ENCODE results near the gene SGO2.
"Not testable (repeated sequence)": the region's sequence is repeated elsewhere in the genome, so short reads cannot be mapped to it uniquely, and the experiment has no call there.

The SGO2 gene

GRCh38 chr2:200538139-200538538, 12.1 kb downstream of the SGO2 start:
- DNase-seq (ENCODE audit: low spot score), result no peak
- H3K27me3 ChIP-seq (ENCODE audit: control insufficient read depth in 3 of 3, insufficient read depth in 3 of 3, low read depth in 1 of 3, low read length in 3 of 3), result no peaks in the 10 kb centered on the region
- H3K27ac ChIP-seq (replicated peaks; ENCODE audit: low read length), result no peak overlapping the region
- H2AK5ac ChIP-seq (ENCODE audit: low read depth, low read length), result no peak overlapping the region
- H2BK15ac ChIP-seq (ENCODE audit: low read length), result no peak overlapping the region
- H3K9ac ChIP-seq (ENCODE audit: low read depth, low read length, poor library complexity), result no peak overlapping the region
- no peak overlapping the region for H2BK5ac ChIP-seq (ENCODE audit: low read length)
- no peak overlapping the region for H3K14ac ChIP-seq (ENCODE audit: low read length)
- no peak overlapping the region for H2BK120ac ChIP-seq (ENCODE audit: low read depth, low read length)
- no peak overlapping the region for H3K23ac ChIP-seq (ENCODE audit: low read depth, low read length, poor library complexity)
- H3K4me2 ChIP-seq (ENCODE audit: insufficient read depth, low read length, poor library complexity, severe bottlenecking), result no peak overlapping the region
- H4K8ac ChIP-seq (ENCODE audit: low read depth, low read length), result no peak overlapping the region
- no peak overlapping the region for H2BK12ac ChIP-seq (ENCODE audit: low read length)
- no peak overlapping the region for H4K91ac ChIP-seq (ENCODE audit: low read depth, low read length, poor library complexity)
- WGBS, 2 donors (ENCODE audit: extremely low coverage in 2 of 2, insufficient read length in 2 of 2, insufficient replicate concordance in 1 of 2), result no CpG with 5 or more reads among the region's 1 CpG
- no peak overlapping the region for H3K4ac ChIP-seq (ENCODE audit: low read length)
- peaks cover 8 to 14% of the 10 kb centered on the region in 2 donors for H3K9me3 ChIP-seq (replicated peaks in 1 of 2; ENCODE audit: control insufficient read depth in 2 of 2, insufficient read depth in 1 of 2, low read depth in 1 of 2, low read length in 2 of 2)
- H2AFZ ChIP-seq (ENCODE audit: low read length), result no peak overlapping the region
- H3K18ac ChIP-seq (ENCODE audit: low read length), result no peak overlapping the region
- H3K36me3 ChIP-seq (replicated peaks in 1 of 2; ENCODE audit: control insufficient read depth in 2 of 2, insufficient read depth in 2 of 2, low read length in 2 of 2), result peaks cover 12 to 96% of the 10 kb centered on the region in 2 donors
- no peaks in the 10 kb centered on the region for H3K4me1 ChIP-seq (ENCODE audit: control insufficient read depth in 2 of 2, insufficient read depth in 1 of 2, low read depth in 1 of 2, low read length in 2 of 2)
- H3K4me3 ChIP-seq (ENCODE audit: low read length in 2 of 2), result no peak overlapping the region
- no peaks in the 10 kb centered on the region for H3K79me1 ChIP-seq (ENCODE audit: low read depth, low read length)

- Histone ChIP-seq H3K23ac (ENCODE audit: low read depth, low read length, poor library complexity) (no peak overlapping the region), H4K91ac (ENCODE audit: low read depth, low read length, poor library complexity) (no peak overlapping the region), H3K14ac (ENCODE audit: low read length) (no peak overlapping the region), H3K9me3 (replicated peaks in 1 of 2; ENCODE audit: control insufficient read depth in 2 of 2, insufficient read depth in 1 of 2, low read depth in 1 of 2, low read length in 2 of 2) (peaks cover 8 to 21% of the 10 kb centered on the region in 2 donors), H3K4me2 (ENCODE audit: insufficient read depth, low read length, poor library complexity, severe bottlenecking) (no peak overlapping the region), H2BK5ac (ENCODE audit: low read length) (no peak overlapping the region), H2AFZ (ENCODE audit: low read length) (no peak overlapping the region), H3K4me3 (ENCODE audit: low read length in 2 of 2) (no peak overlapping the region), H3K4me1 (ENCODE audit: control insufficient read depth in 2 of 2, insufficient read depth in 1 of 2, low read depth in 1 of 2, low read length in 2 of 2) (no peaks in the 10 kb centered on the region), H3K27ac (replicated peaks; ENCODE audit: low read length) (no peak overlapping the region), H2BK15ac (ENCODE audit: low read length) (no peak overlapping the region), H3K18ac (ENCODE audit: low read length) (no peak overlapping the region), H3K9ac (ENCODE audit: low read depth, low read length, poor library complexity) (no peak overlapping the region), H3K79me1 (ENCODE audit: low read depth, low read length) (no peaks in the 10 kb centered on the region), H3K4ac (ENCODE audit: low read length) (no peak overlapping the region), H2AK5ac (ENCODE audit: low read depth, low read length) (no peak overlapping the region), H2BK12ac (ENCODE audit: low read length) (no peak overlapping the region), H3K27me3 (ENCODE audit: control insufficient read depth in 3 of 3, insufficient read depth in 3 of 3, low read depth in 1 of 3, low read length in 3 of 3) (no peaks in the 10 kb centered on the region), H4K8ac (ENCODE audit: low read depth, low read length) (no peak overlapping the region), H3K36me3 (replicated peaks in 1 of 2; ENCODE audit: control insufficient read depth in 2 of 2, insufficient read depth in 2 of 2, low read length in 2 of 2) (peaks cover 13 to 97% of the 10 kb centered on the region in 2 donors), H2BK120ac (ENCODE audit: low read depth, low read length) (no peak overlapping the region)
- no peak for DNase-seq (ENCODE audit: low spot score)
Observed at GRCh38 chr2:200540793-200541192, 14.8 kb downstream of the SGO2 start.

- not testable (repeated sequence) for H3K23ac ChIP-seq (ENCODE audit: low read depth, low read length, poor library complexity); H4K91ac ChIP-seq (ENCODE audit: low read depth, low read length, poor library complexity); DNase-seq (ENCODE audit: low spot score); H2BK12ac ChIP-seq (ENCODE audit: low read length); H3K27ac ChIP-seq (replicated peaks; ENCODE audit: low read length); H3K4ac ChIP-seq (ENCODE audit: low read length); H3K4me2 ChIP-seq (ENCODE audit: insufficient read depth, low read length, poor library complexity, severe bottlenecking); H3K18ac ChIP-seq (ENCODE audit: low read length); H3K14ac ChIP-seq (ENCODE audit: low read length); H3K9me3 ChIP-seq (replicated peaks in 1 of 2; ENCODE audit: control insufficient read depth in 2 of 2, insufficient read depth in 1 of 2, low read depth in 1 of 2, low read length in 2 of 2); H2AK5ac ChIP-seq (ENCODE audit: low read depth, low read length); H3K9ac ChIP-seq (ENCODE audit: low read depth, low read length, poor library complexity); H2BK5ac ChIP-seq (ENCODE audit: low read length); H3K4me3 ChIP-seq (ENCODE audit: low read length in 2 of 2); H2AFZ ChIP-seq (ENCODE audit: low read length); H2BK120ac ChIP-seq (ENCODE audit: low read depth, low read length); H4K8ac ChIP-seq (ENCODE audit: low read depth, low read length); H2BK15ac ChIP-seq (ENCODE audit: low read length); H3K79me1 ChIP-seq (ENCODE audit: low read depth, low read length); H3K27me3 ChIP-seq (ENCODE audit: control insufficient read depth in 3 of 3, insufficient read depth in 3 of 3, low read depth in 1 of 3, low read length in 3 of 3); H3K4me1 ChIP-seq (ENCODE audit: control insufficient read depth in 2 of 2, insufficient read depth in 1 of 2, low read depth in 1 of 2, low read length in 2 of 2)
- peaks cover 0 to 21% of the 10 kb centered on the region in 2 donors for H3K36me3 ChIP-seq (replicated peaks in 1 of 2; ENCODE audit: control insufficient read depth in 2 of 2, insufficient read depth in 2 of 2, low read length in 2 of 2)
- WGBS, 2 donors (ENCODE audit: extremely low coverage in 2 of 2, insufficient read length in 2 of 2, insufficient replicate concordance in 1 of 2), result no CpG with 5 or more reads among the region's 12 CpGs
Observed at GRCh38 chr2:200566596-200566995, 40.6 kb downstream of the SGO2 start.

GRCh38 chr2:200567932-200568331, 41.9 kb downstream of the SGO2 start:
- DNase-seq (ENCODE audit: low spot score), result no peak
- Histone ChIP-seq H3K4ac (ENCODE audit: low read length) (no peak overlapping the region), H2BK15ac (ENCODE audit: low read length) (no peak overlapping the region), H2AK5ac (ENCODE audit: low read depth, low read length) (no peak overlapping the region), H3K27ac (replicated peaks; ENCODE audit: low read length) (no peak overlapping the region), H3K9ac (ENCODE audit: low read depth, low read length, poor library complexity) (no peak overlapping the region), H3K18ac (ENCODE audit: low read length) (no peak overlapping the region), H3K4me3 (ENCODE audit: low read length in 2 of 2) (no peak overlapping the region), H3K4me2 (ENCODE audit: insufficient read depth, low read length, poor library complexity, severe bottlenecking) (no peak overlapping the region), H3K23ac (ENCODE audit: low read depth, low read length, poor library complexity) (no peak overlapping the region), H4K91ac (ENCODE audit: low read depth, low read length, poor library complexity) (no peak overlapping the region), H3K79me1 (ENCODE audit: low read depth, low read length) (peaks cover 2% of the 10 kb centered on the region), H2BK5ac (ENCODE audit: low read length) (no peak overlapping the region), H2AFZ (ENCODE audit: low read length) (no peak overlapping the region), H3K14ac (ENCODE audit: low read length) (no peak overlapping the region), H2BK120ac (ENCODE audit: low read depth, low read length) (no peak overlapping the region), H3K36me3 (replicated peaks in 1 of 2; ENCODE audit: control insufficient read depth in 2 of 2, insufficient read depth in 2 of 2, low read length in 2 of 2) (peaks cover 0 to 34% of the 10 kb centered on the region in 2 donors), H3K9me3 (replicated peaks in 1 of 2; ENCODE audit: control insufficient read depth in 2 of 2, insufficient read depth in 1 of 2, low read depth in 1 of 2, low read length in 2 of 2) (peaks cover 4 to 8% of the 10 kb centered on the region in 2 donors), H3K4me1 (ENCODE audit: control insufficient read depth in 2 of 2, insufficient read depth in 1 of 2, low read depth in 1 of 2, low read length in 2 of 2) (no peaks in the 10 kb centered on the region), H3K27me3 (ENCODE audit: control insufficient read depth in 3 of 3, insufficient read depth in 3 of 3, low read depth in 1 of 3, low read length in 3 of 3) (no peaks in the 10 kb centered on the region), H2BK12ac (ENCODE audit: low read length) (no peak overlapping the region), H4K8ac (ENCODE audit: low read depth, low read length) (no peak overlapping the region)
- WGBS, 2 donors (ENCODE audit: extremely low coverage in 2 of 2, insufficient read length in 2 of 2, insufficient replicate concordance in 1 of 2), result no CpG with 5 or more reads among the region's 3 CpGs

Measured in neuronal stem cell (in vitro differentiated cells).